Measurements from ENCODE around the gene CKAP2. TPM values are rescaled to one million over a fixed set of nuclear protein-coding genes. Genes with fewer than 3 reads are reported as not detected.

CKAP2 gene, protein sequence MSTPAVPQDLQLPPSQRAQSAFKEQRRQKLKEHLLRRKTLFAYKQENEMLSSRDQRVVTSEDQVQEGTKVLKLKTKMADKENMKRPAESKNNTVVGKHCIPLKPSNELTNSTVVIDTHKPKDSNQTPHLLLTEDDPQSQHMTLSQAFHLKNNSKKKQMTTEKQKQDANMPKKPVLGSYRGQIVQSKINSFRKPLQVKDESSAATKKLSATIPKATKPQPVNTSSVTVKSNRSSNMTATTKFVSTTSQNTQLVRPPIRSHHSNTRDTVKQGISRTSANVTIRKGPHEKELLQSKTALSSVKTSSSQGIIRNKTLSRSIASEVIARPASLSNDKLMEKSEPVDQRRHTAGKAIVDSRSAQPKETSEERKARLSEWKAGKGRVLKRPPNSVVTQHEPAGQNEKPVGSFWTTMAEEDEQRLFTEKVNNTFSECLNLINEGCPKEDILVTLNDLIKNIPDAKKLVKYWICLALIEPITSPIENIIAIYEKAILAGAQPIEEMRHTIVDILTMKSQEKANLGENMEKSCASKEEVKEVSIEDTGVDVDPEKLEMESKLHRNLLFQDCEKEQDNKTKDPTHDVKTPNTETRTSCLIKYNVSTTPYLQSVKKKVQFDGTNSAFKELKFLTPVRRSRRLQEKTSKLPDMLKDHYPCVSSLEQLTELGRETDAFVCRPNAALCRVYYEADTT
- total RNA-seq (10 to 100 TPM in 1 of 2 donors, 1 to 10 TPM in 1; 2.7 to 40.9 TPM), polyA plus RNA-seq (1 to 10 TPM; 2.4 to 3.0 TPM)

DNA sequence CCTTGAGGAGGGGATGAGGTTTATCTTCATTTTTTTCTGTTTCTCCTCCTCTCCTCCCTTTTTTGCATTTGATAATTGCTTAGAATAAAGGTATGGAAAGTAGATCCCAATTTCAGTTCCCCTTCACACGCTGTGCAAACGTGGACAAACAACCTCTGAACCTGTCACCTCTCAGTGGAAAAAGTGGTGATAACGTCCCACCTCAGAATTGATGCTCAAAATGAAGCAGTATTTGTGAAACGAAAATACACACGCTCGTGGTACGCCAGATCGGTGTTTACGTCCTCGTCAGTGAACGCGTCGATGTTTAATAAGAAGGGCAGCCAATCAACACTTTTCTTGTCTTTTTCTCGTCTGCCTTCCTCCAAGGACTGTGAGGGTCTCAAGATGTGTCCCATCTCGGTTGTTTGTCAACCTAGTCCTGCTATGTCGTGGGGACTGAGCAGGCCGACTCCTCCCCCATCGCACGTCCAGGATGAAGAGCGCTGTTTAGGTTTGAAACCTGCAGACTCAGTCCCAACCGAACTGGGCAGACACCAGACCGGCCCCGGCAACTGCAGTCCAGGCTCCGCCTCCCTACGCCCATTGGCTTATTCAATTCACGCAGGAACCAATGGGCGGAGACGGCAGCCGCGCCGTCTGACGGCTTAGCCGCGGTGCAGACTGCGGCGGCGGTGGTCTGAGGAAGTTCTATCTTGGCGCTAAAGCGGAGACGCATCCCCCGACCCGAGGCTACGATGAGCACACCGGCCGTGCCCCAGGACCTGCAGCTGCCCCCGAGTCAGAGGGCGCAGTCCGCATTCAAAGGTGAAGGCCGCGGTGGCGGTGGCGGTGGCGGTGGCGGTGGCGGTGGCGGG is at the start of gene CKAP2:
TSS of gene CKAP2 (plus strand) at position 659 of the 857 bp plus-strand sequence. CDS start at position 738, 79 bp downstream.
- peaks cover 0 to 23% (median 17%) of the 10 kb centered on the region in 4 donors for H3K4me1 ChIP-seq (ENCODE audit: control insufficient read depth in 4 of 4, insufficient read depth in 4 of 4, low read length in 3 of 4)
- H3K27me3 ChIP-seq (ENCODE audit: control insufficient read depth in 4 of 4, insufficient read depth in 4 of 4, low read length in 3 of 4): no peaks in the 10 kb centered on the region
- H3K27ac ChIP-seq (ENCODE audit: low read depth in 1 of 2, low read length in 2 of 2): peak within 1 kb of the TSS; percentile 66 to 85
- H3K36me3 ChIP-seq (ENCODE audit: control insufficient read depth in 4 of 4, insufficient read depth in 3 of 4, low read depth in 1 of 4, low read length in 3 of 4): no peaks in the 10 kb centered on the region
- no peaks in the 10 kb centered on the region for H3K9me3 ChIP-seq (ENCODE audit: control insufficient read depth in 4 of 4, low read length in 3 of 4)
- under 1% methylated on average over 56 of the region's 56 CpGs for WGBS
- peak within 1 kb of the TSS; percentile 1 to 80 for H3K9ac ChIP-seq (ENCODE audit: low read depth in 1 of 2, low read length in 2 of 2)
- TF ChIP-seq, protein P1, sequence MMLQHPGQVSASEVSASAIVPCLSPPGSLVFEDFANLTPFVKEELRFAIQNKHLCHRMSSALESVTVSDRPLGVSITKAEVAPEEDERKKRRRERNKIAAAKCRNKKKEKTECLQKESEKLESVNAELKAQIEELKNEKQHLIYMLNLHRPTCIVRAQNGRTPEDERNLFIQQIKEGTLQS (IDR thresholded peaks at IDR 0.05): no peak
- TF ChIP-seq YY1 (IDR thresholded peaks at IDR 0.05) (no peak), FOXA2 (IDR thresholded peaks at IDR 0.05) (peak; percentile 7), TAF1 (conservative IDR thresholded peaks at IDR 0.05) (peak; percentile 89), EGR1 (IDR thresholded peaks at IDR 0.05; ENCODE audit: low read depth in 2 of 2) (no peak), RXRA (IDR thresholded peaks at IDR 0.05) (peak in 1 of 2 donors; percentile 2), HNF4A (conservative IDR thresholded peaks at IDR 0.05) (peak in 1 of 2 donors; percentile 18), GABPA (IDR thresholded peaks at IDR 0.05 in 1 of 2, conservative IDR thresholded peaks at IDR 0.05 in 1 of 2) (no peak), FOXA1 (IDR thresholded peaks at IDR 0.05) (no peak), NR2F2 (IDR thresholded peaks at IDR 0.05) (no peak), SP1 (IDR thresholded peaks at IDR 0.05) (peak; percentile 91), HNF4G (IDR thresholded peaks at IDR 0.05) (no peak), RAD21 (IDR thresholded peaks at IDR 0.05) (peak in 1 of 2 donors; percentile 12), JUND (IDR thresholded peaks at IDR 0.05) (no peak)
- TF ChIP-seq, protein P2, sequence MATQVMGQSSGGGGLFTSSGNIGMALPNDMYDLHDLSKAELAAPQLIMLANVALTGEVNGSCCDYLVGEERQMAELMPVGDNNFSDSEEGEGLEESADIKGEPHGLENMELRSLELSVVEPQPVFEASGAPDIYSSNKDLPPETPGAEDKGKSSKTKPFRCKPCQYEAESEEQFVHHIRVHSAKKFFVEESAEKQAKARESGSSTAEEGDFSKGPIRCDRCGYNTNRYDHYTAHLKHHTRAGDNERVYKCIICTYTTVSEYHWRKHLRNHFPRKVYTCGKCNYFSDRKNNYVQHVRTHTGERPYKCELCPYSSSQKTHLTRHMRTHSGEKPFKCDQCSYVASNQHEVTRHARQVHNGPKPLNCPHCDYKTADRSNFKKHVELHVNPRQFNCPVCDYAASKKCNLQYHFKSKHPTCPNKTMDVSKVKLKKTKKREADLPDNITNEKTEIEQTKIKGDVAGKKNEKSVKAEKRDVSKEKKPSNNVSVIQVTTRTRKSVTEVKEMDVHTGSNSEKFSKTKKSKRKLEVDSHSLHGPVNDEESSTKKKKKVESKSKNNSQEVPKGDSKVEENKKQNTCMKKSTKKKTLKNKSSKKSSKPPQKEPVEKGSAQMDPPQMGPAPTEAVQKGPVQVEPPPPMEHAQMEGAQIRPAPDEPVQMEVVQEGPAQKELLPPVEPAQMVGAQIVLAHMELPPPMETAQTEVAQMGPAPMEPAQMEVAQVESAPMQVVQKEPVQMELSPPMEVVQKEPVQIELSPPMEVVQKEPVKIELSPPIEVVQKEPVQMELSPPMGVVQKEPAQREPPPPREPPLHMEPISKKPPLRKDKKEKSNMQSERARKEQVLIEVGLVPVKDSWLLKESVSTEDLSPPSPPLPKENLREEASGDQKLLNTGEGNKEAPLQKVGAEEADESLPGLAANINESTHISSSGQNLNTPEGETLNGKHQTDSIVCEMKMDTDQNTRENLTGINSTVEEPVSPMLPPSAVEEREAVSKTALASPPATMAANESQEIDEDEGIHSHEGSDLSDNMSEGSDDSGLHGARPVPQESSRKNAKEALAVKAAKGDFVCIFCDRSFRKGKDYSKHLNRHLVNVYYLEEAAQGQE (IDR thresholded peaks at IDR 0.05): peak; percentile 69
- TF ChIP-seq, protein P3, sequence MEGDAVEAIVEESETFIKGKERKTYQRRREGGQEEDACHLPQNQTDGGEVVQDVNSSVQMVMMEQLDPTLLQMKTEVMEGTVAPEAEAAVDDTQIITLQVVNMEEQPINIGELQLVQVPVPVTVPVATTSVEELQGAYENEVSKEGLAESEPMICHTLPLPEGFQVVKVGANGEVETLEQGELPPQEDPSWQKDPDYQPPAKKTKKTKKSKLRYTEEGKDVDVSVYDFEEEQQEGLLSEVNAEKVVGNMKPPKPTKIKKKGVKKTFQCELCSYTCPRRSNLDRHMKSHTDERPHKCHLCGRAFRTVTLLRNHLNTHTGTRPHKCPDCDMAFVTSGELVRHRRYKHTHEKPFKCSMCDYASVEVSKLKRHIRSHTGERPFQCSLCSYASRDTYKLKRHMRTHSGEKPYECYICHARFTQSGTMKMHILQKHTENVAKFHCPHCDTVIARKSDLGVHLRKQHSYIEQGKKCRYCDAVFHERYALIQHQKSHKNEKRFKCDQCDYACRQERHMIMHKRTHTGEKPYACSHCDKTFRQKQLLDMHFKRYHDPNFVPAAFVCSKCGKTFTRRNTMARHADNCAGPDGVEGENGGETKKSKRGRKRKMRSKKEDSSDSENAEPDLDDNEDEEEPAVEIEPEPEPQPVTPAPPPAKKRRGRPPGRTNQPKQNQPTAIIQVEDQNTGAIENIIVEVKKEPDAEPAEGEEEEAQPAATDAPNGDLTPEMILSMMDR (IDR thresholded peaks at IDR 0.05; ENCODE audit: low read depth, low read length, missing input control): no peak
- TF ChIP-seq, protein P4, sequence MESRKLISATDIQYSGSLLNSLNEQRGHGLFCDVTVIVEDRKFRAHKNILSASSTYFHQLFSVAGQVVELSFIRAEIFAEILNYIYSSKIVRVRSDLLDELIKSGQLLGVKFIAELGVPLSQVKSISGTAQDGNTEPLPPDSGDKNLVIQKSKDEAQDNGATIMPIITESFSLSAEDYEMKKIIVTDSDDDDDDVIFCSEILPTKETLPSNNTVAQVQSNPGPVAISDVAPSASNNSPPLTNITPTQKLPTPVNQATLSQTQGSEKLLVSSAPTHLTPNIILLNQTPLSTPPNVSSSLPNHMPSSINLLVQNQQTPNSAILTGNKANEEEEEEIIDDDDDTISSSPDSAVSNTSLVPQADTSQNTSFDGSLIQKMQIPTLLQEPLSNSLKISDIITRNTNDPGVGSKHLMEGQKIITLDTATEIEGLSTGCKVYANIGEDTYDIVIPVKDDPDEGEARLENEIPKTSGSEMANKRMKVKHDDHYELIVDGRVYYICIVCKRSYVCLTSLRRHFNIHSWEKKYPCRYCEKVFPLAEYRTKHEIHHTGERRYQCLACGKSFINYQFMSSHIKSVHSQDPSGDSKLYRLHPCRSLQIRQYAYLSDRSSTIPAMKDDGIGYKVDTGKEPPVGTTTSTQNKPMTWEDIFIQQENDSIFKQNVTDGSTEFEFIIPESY (IDR thresholded peaks at IDR 0.05): no peak
- TF ChIP-seq, protein P5, sequence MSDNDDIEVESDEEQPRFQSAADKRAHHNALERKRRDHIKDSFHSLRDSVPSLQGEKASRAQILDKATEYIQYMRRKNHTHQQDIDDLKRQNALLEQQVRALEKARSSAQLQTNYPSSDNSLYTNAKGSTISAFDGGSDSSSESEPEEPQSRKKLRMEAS (IDR thresholded peaks at IDR 0.05): no peak
- H3K4me3 ChIP-seq (ENCODE audit: low read depth in 1 of 3, low read length in 3 of 3): peak within 1 kb of the TSS; percentile 81 to 99 (median 83)
- peak; percentile 95 for DNase-seq (ENCODE audit: low spot score)
